GM23248 (cell line): ENCODE results near the gene KCTD12.

Source experiments
- EZH2 ChIP-seq: fragments of 200-600 bp; sonication (generic); IDR thresholded peaks from 2 replicates; pipeline ENCODE4 v1.6.1; 2018; ENCODE audit warnings: antibody characterized with exemption, mild to moderate bottlenecking; ENCODE audit not compliant: insufficient read depth, poor library complexity, severe bottlenecking
- EZH2phosphoT487 ChIP-seq: fragments of 200-600 bp; sonication (generic); IDR thresholded peaks from 2 replicates; pipeline ENCODE4 v1.6.1; 2018; ENCODE audit warnings: antibody characterized with exemption, moderate library complexity, mild to moderate bottlenecking, low read depth; ENCODE audit not compliant: insufficient read depth

- TF ChIP-seq EZH2phosphoT487 (no peak), EZH2 (no peak)
Measured at GRCh38 chr13:76886292-76887075, at the start of gene KCTD12.
